Measurements from ENCODE around the gene ADI1.

GRCh38 chr2:3451169-3451568, 68.2 kb downstream of the ADI1 start:
- TF ChIP-seq, protein P1, sequence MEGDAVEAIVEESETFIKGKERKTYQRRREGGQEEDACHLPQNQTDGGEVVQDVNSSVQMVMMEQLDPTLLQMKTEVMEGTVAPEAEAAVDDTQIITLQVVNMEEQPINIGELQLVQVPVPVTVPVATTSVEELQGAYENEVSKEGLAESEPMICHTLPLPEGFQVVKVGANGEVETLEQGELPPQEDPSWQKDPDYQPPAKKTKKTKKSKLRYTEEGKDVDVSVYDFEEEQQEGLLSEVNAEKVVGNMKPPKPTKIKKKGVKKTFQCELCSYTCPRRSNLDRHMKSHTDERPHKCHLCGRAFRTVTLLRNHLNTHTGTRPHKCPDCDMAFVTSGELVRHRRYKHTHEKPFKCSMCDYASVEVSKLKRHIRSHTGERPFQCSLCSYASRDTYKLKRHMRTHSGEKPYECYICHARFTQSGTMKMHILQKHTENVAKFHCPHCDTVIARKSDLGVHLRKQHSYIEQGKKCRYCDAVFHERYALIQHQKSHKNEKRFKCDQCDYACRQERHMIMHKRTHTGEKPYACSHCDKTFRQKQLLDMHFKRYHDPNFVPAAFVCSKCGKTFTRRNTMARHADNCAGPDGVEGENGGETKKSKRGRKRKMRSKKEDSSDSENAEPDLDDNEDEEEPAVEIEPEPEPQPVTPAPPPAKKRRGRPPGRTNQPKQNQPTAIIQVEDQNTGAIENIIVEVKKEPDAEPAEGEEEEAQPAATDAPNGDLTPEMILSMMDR (IDR thresholded peaks at IDR 0.05 in 4 of 5, conservative IDR thresholded peaks at IDR 0.05 in 1 of 5), result no peak
- no peak for TF ChIP-seq POLR2A (IDR thresholded peaks at IDR 0.05)
